ENCODE results near the gene PLXNA3.

Gene PLXNA3

GRCh38 chrX:154502989-154503388 lies 44.9 kb downstream of the PLXNA3 start:
- Histone ChIP-seq H3K27ac (no peak overlapping the region), H3K4me1 (ENCODE audit: control insufficient read depth in 1 of 2, insufficient read depth in 1 of 2, low read depth in 1 of 2, low read length in 1 of 2) (no peaks in the 10 kb centered on the region), H3K4me3 (ENCODE audit: low read depth in 1 of 2, low read length in 1 of 2) (no peak overlapping the region), H3K27me3 (no peaks in the 10 kb centered on the region), H3K36me3 (peaks cover 28% of the 10 kb centered on the region), H3K9me3 (no peaks in the 10 kb centered on the region)
- TF ChIP-seq CTCF (IDR thresholded peaks at IDR 0.05) = no peak

GRCh38 chrX:154505734-154506133 lies 47.7 kb downstream of the PLXNA3 start:
- Histone ChIP-seq H3K27ac (no peak overlapping the region), H3K4me3 (ENCODE audit: low read depth in 1 of 2, low read length in 1 of 2) (no peak overlapping the region), H3K27me3 (no peaks in the 10 kb centered on the region), H3K4me1 (ENCODE audit: control insufficient read depth in 1 of 2, insufficient read depth in 1 of 2, low read depth in 1 of 2, low read length in 1 of 2) (no peaks in the 10 kb centered on the region), H3K36me3 (peaks cover 28% of the 10 kb centered on the region), H3K9me3 (no peaks in the 10 kb centered on the region)
- TF ChIP-seq CTCF (IDR thresholded peaks at IDR 0.05) = no peak

GRCh38 chrX:154506483-154507332 lies 48.6 kb downstream of the PLXNA3 start:
- no peaks in the 10 kb centered on the region for H3K4me1 ChIP-seq (ENCODE audit: control insufficient read depth in 1 of 2, insufficient read depth in 1 of 2, low read depth in 1 of 2, low read length in 1 of 2)
- no peak overlapping the region for H3K4me3 ChIP-seq (ENCODE audit: low read depth in 1 of 2, low read length in 1 of 2)
- H3K36me3 ChIP-seq = peaks cover 28% of the 10 kb centered on the region
- H3K9me3 ChIP-seq = no peaks in the 10 kb centered on the region
- H3K27me3 ChIP-seq = no peaks in the 10 kb centered on the region
- no peak overlapping the region for H3K27ac ChIP-seq
- TF ChIP-seq CTCF (IDR thresholded peaks at IDR 0.05) = no peak

- TF ChIP-seq CTCF (IDR thresholded peaks at IDR 0.05) = no peak
- H3K36me3 ChIP-seq = peaks cover 28% of the 10 kb centered on the region
These were observed 49.7 kb downstream of the PLXNA3 start for GRCh38 chrX:154507673-154508383.

GRCh38 chrX:154508384-154508745 lies 50.3 kb downstream of the PLXNA3 start:
- no peaks in the 10 kb centered on the region for H3K9me3 ChIP-seq
- H3K27me3 ChIP-seq = no peaks in the 10 kb centered on the region
- no peak overlapping the region for H3K4me3 ChIP-seq (ENCODE audit: low read depth in 1 of 2, low read length in 1 of 2)
- no peaks in the 10 kb centered on the region for H3K4me1 ChIP-seq (ENCODE audit: control insufficient read depth in 1 of 2, insufficient read depth in 1 of 2, low read depth in 1 of 2, low read length in 1 of 2)
- TF ChIP-seq CTCF (IDR thresholded peaks at IDR 0.05) = no peak
- H3K36me3 ChIP-seq = peaks cover 28% of the 10 kb centered on the region
- H3K27ac ChIP-seq = no peak overlapping the region

More at GRCh38 chrX:154507673-154508383, 49.7 kb downstream of the PLXNA3 start:
- Histone ChIP-seq H3K27me3 (no peaks in the 10 kb centered on the region), H3K4me3 (ENCODE audit: low read depth in 1 of 2, low read length in 1 of 2) (no peak overlapping the region), H3K4me1 (ENCODE audit: control insufficient read depth in 1 of 2, insufficient read depth in 1 of 2, low read depth in 1 of 2, low read length in 1 of 2) (no peaks in the 10 kb centered on the region), H3K9me3 (no peaks in the 10 kb centered on the region), H3K27ac (no peak overlapping the region)

Data from neutrophil (primary cell).